ENCODE results near the gene PLCH1.

The PLCH1 gene

DNA sequence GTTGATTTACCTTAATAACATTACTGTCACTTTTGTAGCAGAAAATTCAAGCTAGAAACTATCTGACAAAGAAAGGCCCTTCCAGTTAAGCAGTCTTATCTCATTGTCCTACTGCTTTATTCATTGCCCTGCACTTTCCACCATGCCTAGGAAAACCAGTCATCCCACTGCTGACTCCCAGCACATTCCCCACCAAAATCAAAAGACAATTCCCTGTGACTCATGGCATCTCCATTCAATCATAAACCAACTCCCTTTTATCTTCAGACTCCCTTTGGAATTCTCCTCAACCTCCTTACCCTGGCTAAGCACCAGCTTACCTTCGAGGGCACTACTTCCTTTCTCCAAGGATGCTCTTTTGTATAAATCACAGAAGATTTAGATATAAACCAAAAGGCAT lies 184.3 kb downstream of the PLCH1 start:
- Histone ChIP-seq H3K27me3 (replicated peaks; ENCODE audit: control insufficient read depth, insufficient read depth, low read length) (no peaks in the 10 kb centered on the region; the same call in 1 of the 2 replicates), H3K36me3 (ENCODE audit: control insufficient read depth, insufficient read depth, low read length) (no peaks in the 10 kb centered on the region), H3K4me3 (replicated peaks; ENCODE audit: low read depth, low read length) (no peak overlapping the region)
- TF ChIP-seq, protein P1, sequence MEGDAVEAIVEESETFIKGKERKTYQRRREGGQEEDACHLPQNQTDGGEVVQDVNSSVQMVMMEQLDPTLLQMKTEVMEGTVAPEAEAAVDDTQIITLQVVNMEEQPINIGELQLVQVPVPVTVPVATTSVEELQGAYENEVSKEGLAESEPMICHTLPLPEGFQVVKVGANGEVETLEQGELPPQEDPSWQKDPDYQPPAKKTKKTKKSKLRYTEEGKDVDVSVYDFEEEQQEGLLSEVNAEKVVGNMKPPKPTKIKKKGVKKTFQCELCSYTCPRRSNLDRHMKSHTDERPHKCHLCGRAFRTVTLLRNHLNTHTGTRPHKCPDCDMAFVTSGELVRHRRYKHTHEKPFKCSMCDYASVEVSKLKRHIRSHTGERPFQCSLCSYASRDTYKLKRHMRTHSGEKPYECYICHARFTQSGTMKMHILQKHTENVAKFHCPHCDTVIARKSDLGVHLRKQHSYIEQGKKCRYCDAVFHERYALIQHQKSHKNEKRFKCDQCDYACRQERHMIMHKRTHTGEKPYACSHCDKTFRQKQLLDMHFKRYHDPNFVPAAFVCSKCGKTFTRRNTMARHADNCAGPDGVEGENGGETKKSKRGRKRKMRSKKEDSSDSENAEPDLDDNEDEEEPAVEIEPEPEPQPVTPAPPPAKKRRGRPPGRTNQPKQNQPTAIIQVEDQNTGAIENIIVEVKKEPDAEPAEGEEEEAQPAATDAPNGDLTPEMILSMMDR (IDR thresholded peaks at IDR 0.05; ENCODE audit: insufficient read depth, low read length, poor library complexity, severe bottlenecking) = no peak
- no peak for DNase-seq (ENCODE audit: extremely low read depth, insufficient read length)

DNA sequence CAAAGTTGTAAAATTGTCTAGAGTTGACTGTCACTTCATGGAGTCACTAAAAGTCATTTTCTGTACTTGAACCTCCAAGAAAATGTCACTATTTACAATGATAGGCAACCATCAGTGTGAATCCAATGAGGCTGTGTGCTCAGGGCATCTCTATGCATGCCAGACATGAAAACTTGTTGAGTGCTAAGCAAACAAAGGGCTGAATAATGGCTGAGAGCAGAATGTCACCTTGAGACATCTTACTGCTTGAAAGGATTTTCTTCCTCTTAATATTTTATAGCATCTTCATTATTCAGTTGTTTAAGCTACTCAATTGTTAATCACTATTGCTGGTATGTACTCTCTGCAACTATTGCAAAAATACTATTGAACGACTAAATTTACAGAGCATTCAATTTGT lies 184.7 kb downstream of the PLCH1 start:
- Histone ChIP-seq H3K27me3 (replicated peaks; ENCODE audit: control insufficient read depth, insufficient read depth, low read length) (no peaks in the 10 kb centered on the region; the same call in 1 of the 2 replicates), H3K4me3 (replicated peaks; ENCODE audit: low read depth, low read length) (no peak overlapping the region), H3K36me3 (ENCODE audit: control insufficient read depth, insufficient read depth, low read length) (no peaks in the 10 kb centered on the region)
- TF ChIP-seq, protein P1 (IDR thresholded peaks at IDR 0.05; ENCODE audit: insufficient read depth, low read length, poor library complexity, severe bottlenecking) = no peak
- DNase-seq (ENCODE audit: extremely low read depth, insufficient read length) = no peak

DNA sequence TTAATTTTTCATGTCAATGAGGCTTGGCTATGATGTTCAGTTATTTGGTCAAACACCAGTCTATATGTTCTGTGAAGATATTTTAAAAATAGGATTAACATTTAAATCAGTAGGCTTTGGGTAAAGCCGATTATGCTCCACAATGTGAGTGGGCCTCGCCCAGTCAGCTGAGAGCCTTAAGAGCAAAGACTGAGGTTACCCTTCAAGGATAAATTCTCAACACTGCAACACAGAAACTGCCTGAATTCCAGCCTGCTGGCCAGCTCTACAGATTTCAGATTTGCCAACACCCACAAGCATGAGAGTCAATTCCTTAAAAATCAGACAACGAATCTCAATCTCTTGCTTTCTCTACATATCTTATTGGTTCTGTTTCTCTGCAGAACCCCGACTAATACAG lies 188.3 kb downstream of the PLCH1 start:
- no peaks in the 10 kb centered on the region; the same call in 1 of the 2 replicates for H3K27me3 ChIP-seq (replicated peaks; ENCODE audit: control insufficient read depth, insufficient read depth, low read length)
- no peak overlapping the region for H3K4me3 ChIP-seq (replicated peaks; ENCODE audit: low read depth, low read length)
- H3K36me3 ChIP-seq (ENCODE audit: control insufficient read depth, insufficient read depth, low read length) = no peaks in the 10 kb centered on the region
- no peak for DNase-seq (ENCODE audit: extremely low read depth, insufficient read length)
- TF ChIP-seq, protein P1 (IDR thresholded peaks at IDR 0.05; ENCODE audit: insufficient read depth, low read length, poor library complexity, severe bottlenecking) = no peak

DNA sequence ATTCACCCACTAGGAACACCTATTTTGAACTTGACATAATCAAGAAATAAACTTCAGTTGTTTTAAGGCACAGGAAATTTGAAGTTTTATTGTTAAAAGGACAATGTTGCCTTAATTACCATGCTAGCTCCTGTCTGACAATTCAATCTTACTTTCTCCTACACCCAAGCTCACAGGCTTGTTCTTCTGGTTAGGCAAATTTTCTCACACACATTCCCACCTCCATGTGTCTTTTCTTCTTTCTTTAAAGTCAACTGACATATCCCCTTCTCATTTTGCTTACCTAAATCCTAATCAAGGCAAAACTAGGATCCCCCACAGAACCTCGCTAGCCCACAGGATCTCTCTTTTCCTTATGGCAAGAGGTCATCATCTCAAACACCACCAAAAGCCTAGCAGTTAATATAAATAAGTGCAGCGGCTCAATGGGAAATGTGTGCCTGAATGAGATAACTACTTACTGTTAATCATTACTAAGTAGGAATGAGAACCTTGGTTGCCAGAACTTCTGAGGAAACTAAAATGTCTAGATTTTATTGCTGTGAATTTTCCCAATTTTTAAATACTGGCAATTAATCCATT lies 189.3 kb downstream of the PLCH1 start:
- TF ChIP-seq, protein P1 (IDR thresholded peaks at IDR 0.05; ENCODE audit: insufficient read depth, low read length, poor library complexity, severe bottlenecking) = no peak
- Histone ChIP-seq H3K4me3 (replicated peaks; ENCODE audit: low read depth, low read length) (no peak overlapping the region), H3K36me3 (ENCODE audit: control insufficient read depth, insufficient read depth, low read length) (no peaks in the 10 kb centered on the region), H3K27me3 (replicated peaks; ENCODE audit: control insufficient read depth, insufficient read depth, low read length) (no peaks in the 10 kb centered on the region; the same call in 1 of the 2 replicates)
- no peak for DNase-seq (ENCODE audit: extremely low read depth, insufficient read length)

DNA sequence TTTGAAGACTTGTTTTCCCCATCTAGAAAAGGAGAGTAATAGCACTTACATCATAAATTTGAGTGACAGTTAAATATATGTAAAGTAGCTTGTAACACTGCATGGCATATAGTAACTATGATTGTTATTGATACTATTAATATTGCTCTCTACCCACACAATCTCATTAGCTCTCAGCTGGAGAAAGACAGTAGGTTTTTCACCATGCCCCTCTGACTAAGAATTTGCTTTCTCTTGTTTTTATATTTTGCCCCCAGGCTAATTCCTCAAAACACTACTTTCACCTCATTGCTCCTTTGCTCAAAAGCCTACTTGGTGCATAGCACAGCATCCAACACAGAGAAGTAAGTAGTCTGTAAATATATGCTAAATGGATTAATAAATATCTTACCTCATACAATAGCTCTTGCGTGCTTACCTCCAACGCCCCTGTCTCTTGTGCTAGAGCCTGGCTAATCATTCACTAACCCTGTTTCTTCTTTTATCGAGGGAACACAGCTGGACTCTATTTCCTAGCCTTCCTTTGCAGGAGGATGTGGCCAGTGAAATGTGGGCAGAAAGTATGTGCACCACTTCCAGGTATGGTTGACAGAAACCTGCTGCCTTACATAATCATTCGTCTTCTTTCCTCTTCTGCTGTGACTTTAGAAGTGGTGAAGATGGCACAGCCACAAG lies 190.0 kb downstream of the PLCH1 start:
- H3K36me3 ChIP-seq (ENCODE audit: control insufficient read depth, insufficient read depth, low read length) = no peaks in the 10 kb centered on the region
- H3K27me3 ChIP-seq (replicated peaks; ENCODE audit: control insufficient read depth, insufficient read depth, low read length) = no peaks in the 10 kb centered on the region; the same call in 1 of the 2 replicates
- no peak overlapping the region for H3K4me3 ChIP-seq (replicated peaks; ENCODE audit: low read depth, low read length)
- DNase-seq (ENCODE audit: extremely low read depth, insufficient read length) = peak; percentile 18
- TF ChIP-seq, protein P1 (IDR thresholded peaks at IDR 0.05; ENCODE audit: insufficient read depth, low read length, poor library complexity, severe bottlenecking) = no peak
